HEK293 (cell line): ENCODE data around the gene LMTK2.

Source experiments
- CTCF ChIA-PET: fragments of 350-600 bp; formaldehyde crosslinking; extraction: SDS; loops from one replicate; lab custom pipeline; 2021; ENCODE audit warnings: antibody characterized with exemption; lab: Yijun Ruan, JAX
- POLR2A ChIA-PET: fragments of 300-600 bp; formaldehyde crosslinking; extraction: SDS; loops from one replicate; lab custom pipeline; 2020; ENCODE audit warnings: antibody characterized with exemption, inconsistent platforms; lab: Yijun Ruan, JAX
- H3K27ac ChIP-seq: fragments of 200-500 bp; sonication (Bioruptor generic); 2 replicates; pipeline ENCODE4 v1.5.1; 2014; ENCODE audit warnings: low read depth, low read length, control low read depth, inconsistent platforms; ENCODE audit errors: extremely low read depth
- H3K36me3 ChIP-seq, 2 experiments: fragments of 200-500 bp in 1 of 2; sonication (Bioruptor generic) in 1 of 2; 1 replicate in 1 of 2; 2 replicates in 1 of 2; pipeline ENCODE4 v1.5.1; 2014 to 2017; ENCODE audit warnings: inconsistent platforms in 2 of 2, low read length in 2 of 2; ENCODE audit not compliant: control insufficient read depth in 2 of 2, insufficient read depth in 1 of 2
- H3K4me1 ChIP-seq: fragments of 200-500 bp; sonication (Bioruptor generic); 2 replicates; pipeline ENCODE4 v1.5.1; 2014; ENCODE audit warnings: mild to moderate bottlenecking, low read length, inconsistent platforms; ENCODE audit not compliant: control insufficient read depth, insufficient read depth
- H3K4me3 ChIP-seq: 2 replicates; pipeline ENCODE4 v1.5.1; 2011; ENCODE audit warnings: low read depth, mild to moderate bottlenecking, control low read depth, low read length, moderate library complexity
- H3K9me3 ChIP-seq: fragments of 200-500 bp; sonication (Bioruptor generic); 2 replicates; pipeline ENCODE4 v1.5.1; 2014; ENCODE audit warnings: low read depth, low read length, inconsistent platforms; ENCODE audit not compliant: control insufficient read depth, insufficient read depth
- HOXC10 ChIP-seq: sonication (generic); formaldehyde crosslinking; IDR thresholded peaks from 2 replicates; pipeline ENCODE4 v1.8.1; 2023; ENCODE audit warnings: mild to moderate bottlenecking, missing genetic modification reagents
- OVOL3 ChIP-seq: fragments of 450-650 bp; formaldehyde crosslinking; IDR thresholded peaks from 2 replicates; pipeline ENCODE4 v1.5.1; 2016; ENCODE audit warnings: missing biosample characterization, missing genetic modification characterization
- SCRT2 ChIP-seq: fragments of 450-650 bp; formaldehyde crosslinking; IDR thresholded peaks from 2 replicates; pipeline ENCODE4 v1.5.1; 2016; ENCODE audit warnings: missing biosample characterization, missing genetic modification characterization
- ZFP37 ChIP-seq: fragments of 450-650 bp; formaldehyde crosslinking; IDR thresholded peaks from 2 replicates; pipeline ENCODE4 v1.5.1; 2016; ENCODE audit warnings: missing biosample characterization, missing genetic modification characterization
- ZNF214 ChIP-seq: fragments of 450-650 bp; formaldehyde crosslinking; IDR thresholded peaks from 2 replicates; pipeline ENCODE4 v1.5.1; 2017; ENCODE audit warnings: missing biosample characterization, mild to moderate bottlenecking, missing genetic modification characterization, borderline replicate concordance
- ZNF274 ChIP-seq, 2 experiments: fragments of 200-500 bp in 1 of 2; fragments of 450-650 bp in 1 of 2; sonication (Bioruptor generic) in 1 of 2; formaldehyde crosslinking in 1 of 2; IDR thresholded peaks; 2 replicates each; pipeline versions ENCODE4 v1.5.1 to v1.6.1; 2014 to 2016; ENCODE audit warnings: borderline replicate concordance in 1 of 2, inconsistent platforms in 1 of 2, low read length in 1 of 2, missing biosample characterization in 1 of 2, missing genetic modification characterization in 1 of 2
- ZNF302 ChIP-seq: fragments of 450-650 bp; formaldehyde crosslinking; IDR thresholded peaks from 2 replicates; pipeline ENCODE4 v1.5.1; 2016; ENCODE audit warnings: missing biosample characterization, missing genetic modification characterization, low read depth
- ZNF335 ChIP-seq: fragments of 450-650 bp; formaldehyde crosslinking; conservative IDR thresholded peaks from 2 replicates; pipeline ENCODE4 v1.5.1; 2016; ENCODE audit warnings: missing biosample characterization, missing genetic modification characterization
- ZNF350 ChIP-seq: fragments of 450-650 bp; formaldehyde crosslinking; IDR thresholded peaks from 2 replicates; pipeline ENCODE4 v1.5.0; 2017; ENCODE audit warnings: missing biosample characterization, mild to moderate bottlenecking, missing genetic modification characterization
- ZNF433 ChIP-seq: fragments of 450-650 bp; formaldehyde crosslinking; IDR thresholded peaks from 2 replicates; pipeline ENCODE4 v1.5.1; 2016; ENCODE audit warnings: missing biosample characterization, missing genetic modification characterization, low read depth
- ZNF549 ChIP-seq: fragments of 450-650 bp; IDR thresholded peaks from 2 replicates; pipeline ENCODE4 v1.5.1; 2018; ENCODE audit warnings: missing biosample characterization, missing genetic modification characterization, mild to moderate bottlenecking, inconsistent platforms, moderate library complexity
- ZNF571 ChIP-seq: fragments of 450-650 bp; formaldehyde crosslinking; IDR thresholded peaks from 2 replicates; pipeline ENCODE4 v1.5.0; 2017; ENCODE audit warnings: missing biosample characterization, missing genetic modification characterization
- ZNF843 ChIP-seq: fragments of 450-650 bp; formaldehyde crosslinking; IDR thresholded peaks from 2 replicates; pipeline ENCODE4 v1.5.1; 2016; ENCODE audit warnings: missing biosample characterization, missing genetic modification characterization
- ZXDB ChIP-seq: fragments of 450-650 bp; formaldehyde crosslinking; IDR thresholded peaks from 2 replicates; pipeline ENCODE4 v1.5.1; 2016; ENCODE audit warnings: missing biosample characterization, missing genetic modification characterization
- TF ChIP-seq, protein P1 (sequence below): fragments of 450-650 bp; formaldehyde crosslinking; IDR thresholded peaks from 2 replicates; pipeline ENCODE4 v1.5.1; 2016; ENCODE audit warnings: missing biosample characterization, missing genetic modification characterization
- TF ChIP-seq, protein P2 (sequence below): fragments of 450-650 bp; formaldehyde crosslinking; IDR thresholded peaks from 2 replicates; pipeline ENCODE4 v1.5.1; 2016; ENCODE audit warnings: missing biosample characterization, missing genetic modification characterization
- TF ChIP-seq, protein P3 (sequence below): fragments of 450-650 bp; formaldehyde crosslinking; IDR thresholded peaks from 2 replicates; pipeline ENCODE4 v1.5.1; 2016; ENCODE audit warnings: missing biosample characterization, missing genetic modification characterization, borderline replicate concordance
- TF ChIP-seq, protein P4 (sequence below): fragments of 450-650 bp; formaldehyde crosslinking; IDR thresholded peaks from 2 replicates; pipeline ENCODE4 v1.5.1; 2017; ENCODE audit warnings: missing biosample characterization, missing genetic modification characterization
- TF ChIP-seq, protein P5 (sequence below): fragments of 450-650 bp; formaldehyde crosslinking; IDR thresholded peaks from 2 replicates; pipeline ENCODE4 v1.5.1; 2016; ENCODE audit warnings: missing biosample characterization, missing genetic modification characterization
- TF ChIP-seq, protein P6 (sequence below): fragments of 450-650 bp; formaldehyde crosslinking; IDR thresholded peaks from 2 replicates; pipeline ENCODE4 v1.5.0; 2017; ENCODE audit warnings: missing biosample characterization, missing genetic modification characterization, borderline replicate concordance

Gene LMTK2

DNA sequence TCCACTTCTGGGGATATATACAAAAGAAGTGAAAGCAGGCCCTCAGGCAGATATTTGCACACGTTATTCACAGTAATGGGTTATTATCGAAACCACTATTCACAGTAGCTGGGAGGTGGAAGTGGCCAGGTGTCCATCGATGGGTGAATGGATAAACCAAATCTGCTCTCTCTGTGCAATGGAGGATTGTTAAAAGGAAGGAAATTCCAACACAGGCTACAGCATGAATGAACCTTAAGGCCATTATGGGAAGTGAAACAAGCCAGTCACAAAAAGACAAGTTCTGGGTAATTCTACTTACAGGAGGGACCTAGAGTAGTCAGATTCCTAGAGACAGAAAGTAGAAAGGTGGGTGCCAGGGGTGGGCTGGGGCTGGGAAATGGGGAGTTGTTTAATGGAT, 56.1 kb downstream of the LMTK2 start:
- ChIA-PET CTCF (interaction anchor here (0.7 to 13.8 kb wide), 4 partner anchors 43 to 144 kb away, joined by 3 to 533 read pairs (median 4); partner anchors contain the start of gene LMTK2), POLR2A (no interaction called here)
- Histone ChIP-seq H3K4me3 (no peak overlapping the region), H3K27ac (no peak overlapping the region), H3K9me3 (no peaks in the 10 kb centered on the region), H3K4me1 (no peaks in the 10 kb centered on the region), H3K36me3 (peaks cover 5 to 6% of the 10 kb centered on the region in 2 experiments)
- TF ChIP-seq, protein P1, sequence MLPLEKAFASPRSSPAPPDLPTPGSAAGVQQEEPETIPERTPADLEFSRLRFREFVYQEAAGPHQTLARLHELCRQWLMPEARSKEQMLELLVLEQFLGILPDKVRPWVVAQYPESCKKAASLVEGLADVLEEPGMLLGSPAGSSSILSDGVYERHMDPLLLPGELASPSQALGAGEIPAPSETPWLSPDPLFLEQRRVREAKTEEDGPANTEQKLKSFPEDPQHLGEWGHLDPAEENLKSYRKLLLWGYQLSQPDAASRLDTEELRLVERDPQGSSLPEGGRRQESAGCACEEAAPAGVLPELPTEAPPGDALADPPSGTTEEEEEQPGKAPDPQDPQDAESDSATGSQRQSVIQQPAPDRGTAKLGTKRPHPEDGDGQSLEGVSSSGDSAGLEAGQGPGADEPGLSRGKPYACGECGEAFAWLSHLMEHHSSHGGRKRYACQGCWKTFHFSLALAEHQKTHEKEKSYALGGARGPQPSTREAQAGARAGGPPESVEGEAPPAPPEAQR (tag by site-specific recombination) = no peak
- TF ChIP-seq, protein P2, sequence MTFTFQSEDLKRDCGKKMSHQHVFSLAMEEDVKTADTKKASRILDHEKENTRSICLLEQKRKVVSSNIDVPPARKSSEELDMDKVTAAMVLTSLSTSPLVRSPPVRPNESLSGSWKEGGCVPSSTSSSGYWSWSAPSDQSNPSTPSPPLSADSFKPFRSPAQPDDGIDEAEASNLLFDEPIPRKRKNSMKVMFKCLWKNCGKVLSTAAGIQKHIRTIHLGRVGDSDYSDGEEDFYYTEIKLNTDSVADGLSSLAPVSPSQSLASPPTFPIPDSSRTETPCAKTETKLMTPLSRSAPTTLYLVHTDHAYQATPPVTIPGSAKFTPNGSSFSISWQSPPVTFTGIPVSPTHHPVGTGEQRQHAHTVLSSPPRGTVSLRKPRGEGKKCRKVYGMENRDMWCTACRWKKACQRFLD = no peak
- TF ChIP-seq ZNF571 (tag by site-specific recombination) (no peak), ZXDB (tag by site-specific recombination) (no peak), ZNF350 (tag by site-specific recombination) (no peak), ZNF274 (IDR thresholded peaks at IDR 0.05; ENCODE audit: low read length) (no peak), ZNF274 (tag by site-specific recombination; IDR thresholded peaks at IDR 0.05; ENCODE audit: borderline replicate concordance) (no peak), ZNF335 (tag by site-specific recombination) (no peak), ZNF433 (no peak), ZNF843 (tag by site-specific recombination) (no peak), ZNF302 (no peak), SCRT2 (no peak), ZNF549 (no peak), ZFP37 (tag by site-specific recombination) (no peak), HOXC10 (CRISPR knock-in tag) (no peak), ZNF214 (tag by site-specific recombination) (no peak), OVOL3 (tag by site-specific recombination) (no peak)
- TF ChIP-seq, protein P3, sequence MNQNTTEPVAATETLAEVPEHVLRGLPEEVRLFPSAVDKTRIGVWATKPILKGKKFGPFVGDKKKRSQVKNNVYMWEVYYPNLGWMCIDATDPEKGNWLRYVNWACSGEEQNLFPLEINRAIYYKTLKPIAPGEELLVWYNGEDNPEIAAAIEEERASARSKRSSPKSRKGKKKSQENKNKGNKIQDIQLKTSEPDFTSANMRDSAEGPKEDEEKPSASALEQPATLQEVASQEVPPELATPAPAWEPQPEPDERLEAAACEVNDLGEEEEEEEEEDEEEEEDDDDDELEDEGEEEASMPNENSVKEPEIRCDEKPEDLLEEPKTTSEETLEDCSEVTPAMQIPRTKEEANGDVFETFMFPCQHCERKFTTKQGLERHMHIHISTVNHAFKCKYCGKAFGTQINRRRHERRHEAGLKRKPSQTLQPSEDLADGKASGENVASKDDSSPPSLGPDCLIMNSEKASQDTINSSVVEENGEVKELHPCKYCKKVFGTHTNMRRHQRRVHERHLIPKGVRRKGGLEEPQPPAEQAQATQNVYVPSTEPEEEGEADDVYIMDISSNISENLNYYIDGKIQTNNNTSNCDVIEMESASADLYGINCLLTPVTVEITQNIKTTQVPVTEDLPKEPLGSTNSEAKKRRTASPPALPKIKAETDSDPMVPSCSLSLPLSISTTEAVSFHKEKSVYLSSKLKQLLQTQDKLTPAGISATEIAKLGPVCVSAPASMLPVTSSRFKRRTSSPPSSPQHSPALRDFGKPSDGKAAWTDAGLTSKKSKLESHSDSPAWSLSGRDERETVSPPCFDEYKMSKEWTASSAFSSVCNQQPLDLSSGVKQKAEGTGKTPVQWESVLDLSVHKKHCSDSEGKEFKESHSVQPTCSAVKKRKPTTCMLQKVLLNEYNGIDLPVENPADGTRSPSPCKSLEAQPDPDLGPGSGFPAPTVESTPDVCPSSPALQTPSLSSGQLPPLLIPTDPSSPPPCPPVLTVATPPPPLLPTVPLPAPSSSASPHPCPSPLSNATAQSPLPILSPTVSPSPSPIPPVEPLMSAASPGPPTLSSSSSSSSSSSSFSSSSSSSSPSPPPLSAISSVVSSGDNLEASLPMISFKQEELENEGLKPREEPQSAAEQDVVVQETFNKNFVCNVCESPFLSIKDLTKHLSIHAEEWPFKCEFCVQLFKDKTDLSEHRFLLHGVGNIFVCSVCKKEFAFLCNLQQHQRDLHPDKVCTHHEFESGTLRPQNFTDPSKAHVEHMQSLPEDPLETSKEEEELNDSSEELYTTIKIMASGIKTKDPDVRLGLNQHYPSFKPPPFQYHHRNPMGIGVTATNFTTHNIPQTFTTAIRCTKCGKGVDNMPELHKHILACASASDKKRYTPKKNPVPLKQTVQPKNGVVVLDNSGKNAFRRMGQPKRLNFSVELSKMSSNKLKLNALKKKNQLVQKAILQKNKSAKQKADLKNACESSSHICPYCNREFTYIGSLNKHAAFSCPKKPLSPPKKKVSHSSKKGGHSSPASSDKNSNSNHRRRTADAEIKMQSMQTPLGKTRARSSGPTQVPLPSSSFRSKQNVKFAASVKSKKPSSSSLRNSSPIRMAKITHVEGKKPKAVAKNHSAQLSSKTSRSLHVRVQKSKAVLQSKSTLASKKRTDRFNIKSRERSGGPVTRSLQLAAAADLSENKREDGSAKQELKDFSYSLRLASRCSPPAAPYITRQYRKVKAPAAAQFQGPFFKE (tag by site-specific recombination) = no peak
- TF ChIP-seq, protein P4, sequence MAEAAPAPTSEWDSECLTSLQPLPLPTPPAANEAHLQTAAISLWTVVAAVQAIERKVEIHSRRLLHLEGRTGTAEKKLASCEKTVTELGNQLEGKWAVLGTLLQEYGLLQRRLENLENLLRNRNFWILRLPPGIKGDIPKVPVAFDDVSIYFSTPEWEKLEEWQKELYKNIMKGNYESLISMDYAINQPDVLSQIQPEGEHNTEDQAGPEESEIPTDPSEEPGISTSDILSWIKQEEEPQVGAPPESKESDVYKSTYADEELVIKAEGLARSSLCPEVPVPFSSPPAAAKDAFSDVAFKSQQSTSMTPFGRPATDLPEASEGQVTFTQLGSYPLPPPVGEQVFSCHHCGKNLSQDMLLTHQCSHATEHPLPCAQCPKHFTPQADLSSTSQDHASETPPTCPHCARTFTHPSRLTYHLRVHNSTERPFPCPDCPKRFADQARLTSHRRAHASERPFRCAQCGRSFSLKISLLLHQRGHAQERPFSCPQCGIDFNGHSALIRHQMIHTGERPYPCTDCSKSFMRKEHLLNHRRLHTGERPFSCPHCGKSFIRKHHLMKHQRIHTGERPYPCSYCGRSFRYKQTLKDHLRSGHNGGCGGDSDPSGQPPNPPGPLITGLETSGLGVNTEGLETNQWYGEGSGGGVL (tag by site-specific recombination) = no peak
- TF ChIP-seq, protein P5, sequence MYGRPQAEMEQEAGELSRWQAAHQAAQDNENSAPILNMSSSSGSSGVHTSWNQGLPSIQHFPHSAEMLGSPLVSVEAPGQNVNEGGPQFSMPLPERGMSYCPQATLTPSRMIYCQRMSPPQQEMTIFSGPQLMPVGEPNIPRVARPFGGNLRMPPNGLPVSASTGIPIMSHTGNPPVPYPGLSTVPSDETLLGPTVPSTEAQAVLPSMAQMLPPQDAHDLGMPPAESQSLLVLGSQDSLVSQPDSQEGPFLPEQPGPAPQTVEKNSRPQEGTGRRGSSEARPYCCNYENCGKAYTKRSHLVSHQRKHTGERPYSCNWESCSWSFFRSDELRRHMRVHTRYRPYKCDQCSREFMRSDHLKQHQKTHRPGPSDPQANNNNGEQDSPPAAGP (tag by site-specific recombination) = no peak
- TF ChIP-seq, protein P6, sequence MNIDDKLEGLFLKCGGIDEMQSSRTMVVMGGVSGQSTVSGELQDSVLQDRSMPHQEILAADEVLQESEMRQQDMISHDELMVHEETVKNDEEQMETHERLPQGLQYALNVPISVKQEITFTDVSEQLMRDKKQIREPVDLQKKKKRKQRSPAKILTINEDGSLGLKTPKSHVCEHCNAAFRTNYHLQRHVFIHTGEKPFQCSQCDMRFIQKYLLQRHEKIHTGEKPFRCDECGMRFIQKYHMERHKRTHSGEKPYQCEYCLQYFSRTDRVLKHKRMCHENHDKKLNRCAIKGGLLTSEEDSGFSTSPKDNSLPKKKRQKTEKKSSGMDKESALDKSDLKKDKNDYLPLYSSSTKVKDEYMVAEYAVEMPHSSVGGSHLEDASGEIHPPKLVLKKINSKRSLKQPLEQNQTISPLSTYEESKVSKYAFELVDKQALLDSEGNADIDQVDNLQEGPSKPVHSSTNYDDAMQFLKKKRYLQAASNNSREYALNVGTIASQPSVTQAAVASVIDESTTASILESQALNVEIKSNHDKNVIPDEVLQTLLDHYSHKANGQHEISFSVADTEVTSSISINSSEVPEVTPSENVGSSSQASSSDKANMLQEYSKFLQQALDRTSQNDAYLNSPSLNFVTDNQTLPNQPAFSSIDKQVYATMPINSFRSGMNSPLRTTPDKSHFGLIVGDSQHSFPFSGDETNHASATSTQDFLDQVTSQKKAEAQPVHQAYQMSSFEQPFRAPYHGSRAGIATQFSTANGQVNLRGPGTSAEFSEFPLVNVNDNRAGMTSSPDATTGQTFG (tag by site-specific recombination) = no peak
